CD4-positive, alpha-beta T cell (primary cell): Measurements from ENCODE around the gene LEP. TPM values are rescaled to one million over a fixed set of nuclear protein-coding genes. Genes with fewer than 3 reads are reported as not detected.

Experiments used
- ATAC-seq: fragments of 200-7000 bp; cut with Tn5 transposase; one replicate; pipeline ENCODE4 v1.10.0; 2022; ENCODE audit warnings: mild to moderate bottlenecking; ENCODE audit not compliant: poor library complexity
- CTCF ChIA-PET: fragments of 350-600 bp; sonication (Branson Sonifier 250); formaldehyde crosslinking; loops from one replicate; lab custom pipeline; 2021; ENCODE audit warnings: antibody characterized with exemption, inconsistent platforms; lab: Charles Lee
- POLR2A ChIA-PET: fragments of 350-600 bp; sonication (Branson Sonifier 250); formaldehyde crosslinking; loops from one replicate; lab custom pipeline; 2021; ENCODE audit warnings: antibody characterized with exemption, inconsistent platforms; lab: Charles Lee
- DNase-seq, 14 experiments: peaks; one replicate each; pipeline ENCODE4 v3.0.0-alpha.2; 2013 to 2020; ENCODE audit warnings: mixed read lengths in 2 of 14
- H3K27ac ChIP-seq, 2 donors: one replicate each; pipeline versions ENCODE4 v1.5.1 to v1.7.0; 2013; ENCODE audit warnings: low read length in 2 of 2, low read depth in 1 of 2, mild to moderate bottlenecking in 1 of 2
- H3K27me3 ChIP-seq, 2 experiments: 1 replicate in 1 of 2; 2 replicates in 1 of 2; pipeline versions ENCODE4 v1.6.1 to v1.7.0; 2013; ENCODE audit warnings: low read length in 2 of 2, control low read depth in 1 of 2, mild to moderate bottlenecking in 1 of 2, moderate library complexity in 1 of 2; ENCODE audit not compliant: insufficient read depth in 2 of 2, control insufficient read depth in 1 of 2
- H3K36me3 ChIP-seq: one replicate; pipeline ENCODE4 v1.6.1; 2013; ENCODE audit warnings: low read length, control low read depth; ENCODE audit not compliant: insufficient read depth
- H3K4me1 ChIP-seq: one replicate; pipeline ENCODE4 v1.6.1; 2013; ENCODE audit warnings: low read length, control low read depth; ENCODE audit not compliant: insufficient read depth
- H3K4me3 ChIP-seq: one replicate; pipeline ENCODE4 v1.5.1; 2013; ENCODE audit warnings: mild to moderate bottlenecking, low read length, moderate library complexity
- H3K9me3 ChIP-seq, 2 experiments: 1 replicate in 1 of 2; 2 replicates in 1 of 2; pipeline versions ENCODE4 v1.6.1 to v1.7.0; 2013; ENCODE audit warnings: low read length in 2 of 2, mild to moderate bottlenecking in 2 of 2, control low read depth in 1 of 2, moderate library complexity in 1 of 2; ENCODE audit not compliant: control insufficient read depth in 1 of 2, insufficient read depth in 1 of 2
- H3K27ac Mint-ChIP-seq: one replicate; pipeline ENCODE4 v1.8.0; 2020; ENCODE audit warnings: mixed read lengths
- H3K27me3 Mint-ChIP-seq: one replicate; pipeline ENCODE4 v1.8.0; 2021; ENCODE audit warnings: mixed read lengths
- H3K36me3 Mint-ChIP-seq: one replicate; pipeline ENCODE4 v1.8.0; 2021; ENCODE audit warnings: low read depth, mixed read lengths
- H3K4me1 Mint-ChIP-seq: one replicate; pipeline ENCODE4 v1.8.0; 2021; ENCODE audit warnings: low read depth, mixed read lengths
- H3K4me3 Mint-ChIP-seq: one replicate; pipeline ENCODE4 v1.8.0; 2020; ENCODE audit warnings: mild to moderate bottlenecking, mixed read lengths
- H3K9me3 Mint-ChIP-seq: one replicate; pipeline ENCODE4 v1.8.0; 2020; ENCODE audit warnings: mixed read lengths
- intact Hi-C, 2 experiments: fragments of 100-400 bp; cut with DNase I in 1 of 2; cut with micrococcal nuclease in 1 of 2; formaldehyde crosslinking; loops; one replicate each; pipeline versions ENCODE4 v1.15.1 to v1.9.0; 2023 to 2025; cut with DNase I, micrococcal nuclease
- total RNA-seq, 174 experiments: library from RNA in 2 of 174; stranded (reverse) in 2 of 174; gene quantifications; one replicate each; pipeline ENCODE4 v1.2.3 and lab custom pipeline; 2021 to 2026
- TF ChIP-seq, protein P1 (sequence below): fragments of 200-600 bp; IDR thresholded peaks from one replicate; pipeline ENCODE4 v1.8.0; 2022; ENCODE audit warnings: antibody characterized with exemption, mild to moderate bottlenecking

The LEP gene
- total RNA-seq, 2 experiments from 2014 or later = not detected

DNA sequence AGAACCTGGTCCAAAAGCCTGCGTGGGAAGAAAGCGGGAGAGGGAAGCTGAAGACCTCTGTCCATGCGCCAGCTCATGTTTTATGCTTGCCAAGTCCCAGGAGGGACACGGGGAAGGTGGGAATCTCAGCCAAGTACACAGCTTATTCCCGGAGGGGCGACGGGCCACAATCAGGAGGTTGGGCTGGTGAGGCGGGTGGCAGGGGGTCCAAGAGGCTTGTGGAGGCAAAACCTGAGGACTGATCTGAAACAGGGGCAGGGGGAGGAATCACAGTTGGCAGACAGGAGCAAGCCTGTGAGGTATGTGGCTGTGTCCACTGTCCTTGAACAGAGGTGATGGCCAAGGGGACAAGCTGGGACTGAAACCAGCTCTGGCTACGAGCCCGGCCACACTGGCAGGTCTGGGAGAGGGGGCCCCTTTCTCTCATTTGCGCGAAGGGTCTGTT is 38.0 kb upstream of the LEP start:
- Mint-ChIP-seq H3K4me1 (peaks cover 19% of the 10 kb centered on the region), H3K27me3 (peaks cover 60% of the 10 kb centered on the region), H3K9me3 (no peaks in the 10 kb centered on the region), H3K4me3 (no peak overlapping the region), H3K27ac (no peak overlapping the region), H3K36me3 (no peaks in the 10 kb centered on the region)
- TF ChIP-seq, protein P1, sequence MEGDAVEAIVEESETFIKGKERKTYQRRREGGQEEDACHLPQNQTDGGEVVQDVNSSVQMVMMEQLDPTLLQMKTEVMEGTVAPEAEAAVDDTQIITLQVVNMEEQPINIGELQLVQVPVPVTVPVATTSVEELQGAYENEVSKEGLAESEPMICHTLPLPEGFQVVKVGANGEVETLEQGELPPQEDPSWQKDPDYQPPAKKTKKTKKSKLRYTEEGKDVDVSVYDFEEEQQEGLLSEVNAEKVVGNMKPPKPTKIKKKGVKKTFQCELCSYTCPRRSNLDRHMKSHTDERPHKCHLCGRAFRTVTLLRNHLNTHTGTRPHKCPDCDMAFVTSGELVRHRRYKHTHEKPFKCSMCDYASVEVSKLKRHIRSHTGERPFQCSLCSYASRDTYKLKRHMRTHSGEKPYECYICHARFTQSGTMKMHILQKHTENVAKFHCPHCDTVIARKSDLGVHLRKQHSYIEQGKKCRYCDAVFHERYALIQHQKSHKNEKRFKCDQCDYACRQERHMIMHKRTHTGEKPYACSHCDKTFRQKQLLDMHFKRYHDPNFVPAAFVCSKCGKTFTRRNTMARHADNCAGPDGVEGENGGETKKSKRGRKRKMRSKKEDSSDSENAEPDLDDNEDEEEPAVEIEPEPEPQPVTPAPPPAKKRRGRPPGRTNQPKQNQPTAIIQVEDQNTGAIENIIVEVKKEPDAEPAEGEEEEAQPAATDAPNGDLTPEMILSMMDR = no peak
- H3K36me3 ChIP-seq = no peaks in the 10 kb centered on the region
- ChIA-PET CTCF (interaction anchor here (1.0 kb wide), 1 partner anchor 68 kb away, joined by 4 read pairs; no protein-coding TSS in a partner anchor), POLR2A (no interaction called here)
- peaks cover 33 to 40% of the 10 kb centered on the region in 2 experiments for H3K27me3 ChIP-seq
- no peak overlapping the region for H3K27ac ChIP-seq
- ATAC-seq = no peak
- intact Hi-C loops = no loop called here
- no peak for DNase-seq
- peaks cover 0 to 12% of the 10 kb centered on the region in 2 experiments for H3K9me3 ChIP-seq
- no peak overlapping the region for H3K4me3 ChIP-seq
- peaks cover 17% of the 10 kb centered on the region for H3K4me1 ChIP-seq

DNA sequence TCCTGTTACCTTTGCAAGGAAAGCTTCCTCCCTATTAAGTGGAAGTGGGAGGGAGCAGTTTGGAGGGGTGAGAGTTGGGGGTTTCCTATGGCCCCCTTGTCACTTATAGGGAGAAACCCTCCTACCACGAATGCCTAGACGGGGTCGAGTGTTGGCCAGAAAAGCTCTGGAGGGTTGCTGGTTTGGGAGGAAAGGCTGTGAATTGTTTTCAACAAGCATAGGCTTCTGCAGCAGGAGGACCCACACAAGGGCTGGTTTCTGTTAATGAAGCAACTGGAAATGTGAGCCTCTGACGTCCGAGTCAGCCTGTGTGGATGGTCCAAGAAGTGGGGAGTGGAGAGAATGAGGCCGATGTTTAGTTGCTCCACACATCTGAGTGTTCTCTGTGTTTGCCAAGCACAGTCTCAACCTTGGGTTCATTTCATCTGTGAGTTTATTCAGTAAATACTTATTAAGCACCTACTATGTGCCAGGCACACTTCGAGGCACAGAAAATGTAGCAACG is 37.3 kb upstream of the LEP start:
- Histone ChIP-seq H3K4me3 (no peak overlapping the region), H3K36me3 (no peaks in the 10 kb centered on the region), H3K27me3 (peaks cover 33 to 40% of the 10 kb centered on the region in 2 experiments), H3K4me1 (peaks cover 17% of the 10 kb centered on the region), H3K9me3 (peaks cover 0 to 12% of the 10 kb centered on the region in 2 experiments), H3K27ac (no peak overlapping the region)
- Mint-ChIP-seq H3K36me3 (no peaks in the 10 kb centered on the region), H3K27ac (no peak overlapping the region), H3K27me3 (peaks cover 60% of the 10 kb centered on the region), H3K9me3 (no peaks in the 10 kb centered on the region), H3K4me3 (no peak overlapping the region), H3K4me1 (peaks cover 19% of the 10 kb centered on the region)
- ATAC-seq (no peak), DNase-seq (no peak)
- intact Hi-C loops = no loop called here
- POLR2A ChIA-PET = no interaction called here
- CTCF ChIA-PET = no interaction called here
- TF ChIP-seq, protein P1 = no peak

DNA sequence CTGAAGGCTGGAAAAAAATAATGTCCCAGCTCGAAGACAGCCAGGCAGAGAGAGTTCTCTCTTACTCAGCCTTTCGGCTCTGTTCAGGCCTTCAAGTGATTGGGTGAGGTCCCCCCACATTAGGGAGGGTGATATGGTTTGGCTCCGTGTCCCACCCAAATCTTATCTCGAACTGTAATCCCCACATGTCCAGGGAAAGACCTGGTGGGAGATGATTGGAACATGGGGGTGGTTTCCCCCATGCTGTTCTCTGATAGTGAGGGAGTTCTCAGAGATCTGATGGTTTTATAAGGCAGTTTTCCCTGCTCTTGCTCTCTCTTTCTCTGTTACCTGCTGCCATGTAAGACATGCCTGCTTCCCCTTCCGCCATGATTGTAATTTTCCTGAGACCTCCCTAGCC is 36.6 kb upstream of the LEP start:
- H3K27ac Mint-ChIP-seq = no peak overlapping the region
- Histone ChIP-seq H3K9me3 (peaks cover 0 to 12% of the 10 kb centered on the region in 2 experiments), H3K27ac (no peak overlapping the region), H3K4me3 (no peak overlapping the region), H3K4me1 (peaks cover 18% of the 10 kb centered on the region), H3K27me3 (peaks cover 33 to 40% of the 10 kb centered on the region in 2 experiments), H3K36me3 (no peaks in the 10 kb centered on the region)
- ChIA-PET POLR2A (no interaction called here), CTCF (no interaction called here)
- DNase-seq (no peak), ATAC-seq (no peak)
- TF ChIP-seq, protein P1 = no peak
- no peak overlapping the region for H3K4me3 Mint-ChIP-seq
- H3K4me1 Mint-ChIP-seq = peaks cover 19% of the 10 kb centered on the region
- peaks cover 55% of the 10 kb centered on the region for H3K27me3 Mint-ChIP-seq
- no peaks in the 10 kb centered on the region for H3K9me3 Mint-ChIP-seq
- intact Hi-C loops = no loop called here
- H3K36me3 Mint-ChIP-seq = no peaks in the 10 kb centered on the region
